NCI-H446 treated with DMSO at 0.1 percent for 48 hours (cell line): ENCODE measurements around the gene PHF19.
A peak's percentile ranks its signal among the peaks of the same experiment; 100 is the strongest.

Experiments used
- DNase-seq: peaks from one replicate; lab custom pipeline; 2025; lab: John Stamatoyannopoulos, UW

Gene PHF19

GRCh38 chr9:120876842-120877240 lies at the start of gene PHF19:
TSS of gene PHF19 (minus strand) at chr9:120877188. CDS start at chr9:120874741, 2,447 bp downstream.
- DNase-seq: no peak

GRCh38 chr9:120926397-120926928 lies 49.5 kb upstream of the PHF19 start, which contains the start of gene TRAF1:
TSS of gene TRAF1 (minus strand) at chr9:120926796. CDS start at chr9:120926075, 721 bp downstream.
- no peak for DNase-seq

GRCh38 chr9:120925535-120926396 lies 48.8 kb upstream of the PHF19 start:
- no peak for DNase-seq

- DNase-seq: no peak
Observed at GRCh38 chr9:120924698-120925534, 47.9 kb upstream of the PHF19 start.

GRCh38 chr9:120923620-120924328 lies 46.8 kb upstream of the PHF19 start:
- no peak for DNase-seq

- no peak for DNase-seq
Observed at GRCh38 chr9:120922404-120923195, 45.6 kb upstream of the PHF19 start.

- no peak for DNase-seq
Observed at GRCh38 chr9:120921661-120922181, 44.7 kb upstream of the PHF19 start.

- no peak for DNase-seq
Observed at GRCh38 chr9:120920806-120921178, 43.8 kb upstream of the PHF19 start.

- DNase-seq: no peak
Observed at GRCh38 chr9:120919843-120920805, 43.1 kb upstream of the PHF19 start.

- no peak for DNase-seq
Observed at GRCh38 chr9:120918931-120919842, 42.2 kb upstream of the PHF19 start.

- DNase-seq: no peak
Observed at GRCh38 chr9:120917929-120918762, 41.2 kb upstream of the PHF19 start.

- no peak for DNase-seq
Observed at GRCh38 chr9:120916991-120917880, 40.2 kb upstream of the PHF19 start.

GRCh38 chr9:120916588-120916987 lies 39.6 kb upstream of the PHF19 start:
- peak; percentile 7 for DNase-seq

GRCh38 chr9:120915854-120916470 lies 39.0 kb upstream of the PHF19 start:
- no peak for DNase-seq

GRCh38 chr9:120914953-120915352 lies 38.0 kb upstream of the PHF19 start:
- no peak for DNase-seq

GRCh38 chr9:120914396-120914795 lies 37.4 kb upstream of the PHF19 start:
- no peak for DNase-seq
